HG03378 (cell line): ENCODE results near the gene TSEN54.

Source experiments
- ATAC-seq: cut with Tn5 transposase; IDR thresholded peaks from one replicate; pipeline ENCODE4 v1.9.1; 2021; ENCODE audit warnings: mild to moderate bottlenecking, moderate library complexity; ENCODE audit not compliant: unreplicated experiment

Gene TSEN54

GRCh38 chr17:75503337-75503950, 12.9 kb upstream of the TSEN54 start:
- no peak for ATAC-seq

- ATAC-seq: no peak
Observed at GRCh38 chr17:75503976-75504346, 12.4 kb upstream of the TSEN54 start.

- ATAC-seq: no peak
Observed at GRCh38 chr17:75504347-75505151, 11.8 kb upstream of the TSEN54 start.

GRCh38 chr17:75505152-75505409, 11.2 kb upstream of the TSEN54 start:
- no peak for ATAC-seq

GRCh38 chr17:75505640-75506039, 10.7 kb upstream of the TSEN54 start:
- no peak for ATAC-seq

GRCh38 chr17:75506134-75506533, 10.2 kb upstream of the TSEN54 start:
- ATAC-seq: no peak

GRCh38 chr17:75506888-75507287, 9.4 kb upstream of the TSEN54 start:
- ATAC-seq: no peak

GRCh38 chr17:75507733-75508719, 8.3 kb upstream of the TSEN54 start:
- no peak for ATAC-seq

- ATAC-seq: no peak
Observed at GRCh38 chr17:75508931-75509361, 7.4 kb upstream of the TSEN54 start.

- ATAC-seq: no peak
Observed at GRCh38 chr17:75509528-75510258, 6.6 kb upstream of the TSEN54 start.

- ATAC-seq: no peak
Observed at GRCh38 chr17:75511270-75511609, 5.1 kb upstream of the TSEN54 start.

- ATAC-seq: no peak
Observed at GRCh38 chr17:75511610-75512575, 4.4 kb upstream of the TSEN54 start.

- no peak for ATAC-seq
Observed at GRCh38 chr17:75512926-75513640, 3.2 kb upstream of the TSEN54 start.

GRCh38 chr17:75513641-75514000, 2.7 kb upstream of the TSEN54 start:
- ATAC-seq: no peak

GRCh38 chr17:75514299-75514918, 1.9 kb upstream of the TSEN54 start:
- no peak for ATAC-seq

- ATAC-seq: no peak
Observed at GRCh38 chr17:75514919-75515495, 1.3 kb upstream of the TSEN54 start.

- no peak for ATAC-seq
Observed at GRCh38 chr17:75515496-75516254, 653 bp upstream of the TSEN54 start, which contains the start of gene CASKIN2. Gene CASKIN2, minus strand, starts transcription at chr17:75515537. Its CDS starts 1,733 bp downstream, at chr17:75513804.
